ENCODE results near the gene PRKN. TPM values are rescaled to one million over a fixed set of nuclear protein-coding genes. Genes with fewer than 3 reads are reported as not detected.
A peak's percentile ranks its signal among the peaks of the same experiment; 100 is the strongest.

The PRKN gene
- total RNA-seq, 1 experiment from 2014 or later, result 2.0 TPM

DNA sequence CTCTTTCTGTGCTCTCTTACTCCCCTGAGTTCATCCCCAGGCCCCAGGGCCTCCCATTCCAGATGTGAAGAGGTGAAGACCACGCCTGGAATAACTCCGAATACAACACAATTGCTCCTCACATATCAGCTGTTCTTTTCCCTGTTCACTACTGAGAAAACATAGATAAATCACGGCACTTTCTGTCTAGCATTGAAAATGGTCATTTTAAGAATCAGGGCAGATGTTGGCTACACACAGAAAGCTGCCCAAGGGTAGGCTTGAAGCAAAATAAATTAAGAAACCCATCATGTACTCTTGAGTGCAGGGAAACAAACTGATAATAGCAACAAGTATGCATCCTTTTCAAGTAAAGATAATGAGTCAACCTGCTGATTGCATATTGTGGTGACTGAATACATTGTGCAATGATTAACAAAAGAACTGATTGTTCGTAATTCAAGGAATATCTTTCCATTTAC lies 382.5 kb downstream of the PRKN start:
- H3K4me3 Mint-ChIP-seq, result no peak overlapping the region
- Histone ChIP-seq H3K4me2 (ENCODE audit: insufficient read depth, insufficient read length, low read length) (no peak overlapping the region), H3K79me2 (ENCODE audit: insufficient read depth, low read length) (no peaks in the 10 kb centered on the region), H2BK15ac (ENCODE audit: low read depth, low read length) (no peak overlapping the region), H3K4ac (ENCODE audit: low read depth, low read length) (no peak overlapping the region), H3K56ac (ENCODE audit: insufficient read length, low read depth, low read length) (no peak overlapping the region), H3K9ac (ENCODE audit: extremely low read depth, insufficient read length, low read length) (no peak overlapping the region), H4K20me1 (ENCODE audit: control insufficient read depth, insufficient read depth, insufficient read length) (no peaks in the 10 kb centered on the region), H4K91ac (ENCODE audit: insufficient read length, low read depth, low read length) (no peak overlapping the region), H3K9me3 (ENCODE audit: control insufficient read depth, low read depth, low read length) (no peaks in the 10 kb centered on the region), H4K8ac (replicated peaks; ENCODE audit: insufficient read length, low read depth, low read length) (no peak overlapping the region), H3K27me3 (ENCODE audit: insufficient read depth, low read length) (no peaks in the 10 kb centered on the region), H2AK5ac (ENCODE audit: insufficient read length, low read length) (no peak overlapping the region), H3K23ac (ENCODE audit: insufficient read length, low read depth, low read length) (no peak overlapping the region), H3K79me1 (ENCODE audit: insufficient read depth, low read depth, low read length, poor library complexity, severe bottlenecking) (no peaks in the 10 kb centered on the region), H3K14ac (ENCODE audit: insufficient read depth, low read length) (no peak overlapping the region), H2AFZ (ENCODE audit: low read length) (no peak overlapping the region), H3K4me1 (ENCODE audit: insufficient read depth, low read length) (peaks cover 4% of the 10 kb centered on the region; the same call in 1 of the 2 replicates), H2BK5ac (ENCODE audit: insufficient read length, low read length) (no peak overlapping the region), H4K5ac (ENCODE audit: insufficient read length, low read depth, low read length) (no peak overlapping the region), H3K23me2 (ENCODE audit: insufficient read length, low read depth, low read length, poor library complexity, severe bottlenecking) (no peaks in the 10 kb centered on the region), H2BK20ac (ENCODE audit: low read depth, low read length, poor library complexity, severe bottlenecking) (no peak overlapping the region), H2BK12ac (ENCODE audit: insufficient read length, low read depth, low read length) (no peak overlapping the region), H3K27ac (ENCODE audit: insufficient read length, low read depth, low read length) (no peak overlapping the region), H3T11ph (ENCODE audit: low read length) (no peak overlapping the region), H3K18ac (ENCODE audit: insufficient read length, low read depth, low read length) (no peak overlapping the region), H2BK120ac (ENCODE audit: low read depth, low read length, poor library complexity, severe bottlenecking) (no peak overlapping the region)
- TF ChIP-seq, protein P1, sequence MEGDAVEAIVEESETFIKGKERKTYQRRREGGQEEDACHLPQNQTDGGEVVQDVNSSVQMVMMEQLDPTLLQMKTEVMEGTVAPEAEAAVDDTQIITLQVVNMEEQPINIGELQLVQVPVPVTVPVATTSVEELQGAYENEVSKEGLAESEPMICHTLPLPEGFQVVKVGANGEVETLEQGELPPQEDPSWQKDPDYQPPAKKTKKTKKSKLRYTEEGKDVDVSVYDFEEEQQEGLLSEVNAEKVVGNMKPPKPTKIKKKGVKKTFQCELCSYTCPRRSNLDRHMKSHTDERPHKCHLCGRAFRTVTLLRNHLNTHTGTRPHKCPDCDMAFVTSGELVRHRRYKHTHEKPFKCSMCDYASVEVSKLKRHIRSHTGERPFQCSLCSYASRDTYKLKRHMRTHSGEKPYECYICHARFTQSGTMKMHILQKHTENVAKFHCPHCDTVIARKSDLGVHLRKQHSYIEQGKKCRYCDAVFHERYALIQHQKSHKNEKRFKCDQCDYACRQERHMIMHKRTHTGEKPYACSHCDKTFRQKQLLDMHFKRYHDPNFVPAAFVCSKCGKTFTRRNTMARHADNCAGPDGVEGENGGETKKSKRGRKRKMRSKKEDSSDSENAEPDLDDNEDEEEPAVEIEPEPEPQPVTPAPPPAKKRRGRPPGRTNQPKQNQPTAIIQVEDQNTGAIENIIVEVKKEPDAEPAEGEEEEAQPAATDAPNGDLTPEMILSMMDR (conservative IDR thresholded peaks at IDR 0.05), result no peak
- H3K27me3 Mint-ChIP-seq (ENCODE audit: low read depth), result no peaks in the 10 kb centered on the region
- peaks cover 12 to 16% of the 10 kb centered on the region in 2 experiments for H3K4me1 Mint-ChIP-seq
- peaks cover 4 to 6% of the 10 kb centered on the region in 2 experiments; a peak in 3 of 5 replicates for H3K9me3 Mint-ChIP-seq
- no peaks in the 10 kb centered on the region for H3K36me3 Mint-ChIP-seq (ENCODE audit: insufficient read depth in 1 of 3, low read depth in 3 of 3)
- DNase-seq, result no peak
- peak overlapping the region in 2 of 3 experiments; percentile 17 to 46; a peak in 3 of 7 replicates for H3K27ac Mint-ChIP-seq
- no CpG with 5 or more reads among the region's 4 CpGs for WGBS (ENCODE audit: extremely low coverage, insufficient read length, low lambda C conversion rate)
